NOMO-1 treated with DMSO at 0.1 percent for 48 hours (cell line): ENCODE results near the gene CELSR3.

Experiments
- DNase-seq: peaks from one replicate; lab custom pipeline; 2025; ENCODE audit not compliant: unreplicated experiment; lab: John Stamatoyannopoulos, UW

Gene CELSR3

DNA sequence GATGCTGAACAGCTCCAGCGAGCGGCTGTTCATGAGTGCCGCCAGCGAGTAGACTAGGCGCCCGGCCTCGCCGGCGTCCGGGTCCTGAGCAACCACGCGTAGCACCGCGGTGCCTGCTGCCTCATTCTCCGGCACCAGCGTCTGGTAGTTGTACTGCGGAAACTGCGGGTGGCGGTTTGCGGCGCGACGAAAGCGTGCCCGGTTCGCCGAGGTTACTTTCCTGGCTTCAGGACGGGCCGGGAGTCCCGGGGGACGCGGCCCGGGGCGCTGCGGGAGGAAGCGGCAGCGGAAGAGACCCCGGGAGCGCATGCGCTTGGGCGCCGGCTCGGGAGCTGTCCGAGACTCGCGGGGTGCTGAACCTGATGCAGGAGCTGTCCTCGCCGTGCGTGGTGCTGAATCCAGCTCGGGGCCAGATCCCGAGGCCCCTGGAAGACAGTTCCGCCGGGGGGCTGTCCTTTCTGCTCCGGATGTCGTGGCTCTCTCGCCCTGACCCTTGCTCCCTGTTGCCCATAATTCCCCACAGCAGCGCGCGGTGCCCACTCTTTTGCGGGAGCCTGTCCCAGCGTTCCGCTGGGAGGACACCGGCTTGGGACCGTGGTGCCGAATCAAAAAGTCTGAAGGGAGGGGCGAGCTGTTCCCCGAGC is 1.1 kb downstream of the CELSR3 start:
- DNase-seq: peak; percentile 31

DNA sequence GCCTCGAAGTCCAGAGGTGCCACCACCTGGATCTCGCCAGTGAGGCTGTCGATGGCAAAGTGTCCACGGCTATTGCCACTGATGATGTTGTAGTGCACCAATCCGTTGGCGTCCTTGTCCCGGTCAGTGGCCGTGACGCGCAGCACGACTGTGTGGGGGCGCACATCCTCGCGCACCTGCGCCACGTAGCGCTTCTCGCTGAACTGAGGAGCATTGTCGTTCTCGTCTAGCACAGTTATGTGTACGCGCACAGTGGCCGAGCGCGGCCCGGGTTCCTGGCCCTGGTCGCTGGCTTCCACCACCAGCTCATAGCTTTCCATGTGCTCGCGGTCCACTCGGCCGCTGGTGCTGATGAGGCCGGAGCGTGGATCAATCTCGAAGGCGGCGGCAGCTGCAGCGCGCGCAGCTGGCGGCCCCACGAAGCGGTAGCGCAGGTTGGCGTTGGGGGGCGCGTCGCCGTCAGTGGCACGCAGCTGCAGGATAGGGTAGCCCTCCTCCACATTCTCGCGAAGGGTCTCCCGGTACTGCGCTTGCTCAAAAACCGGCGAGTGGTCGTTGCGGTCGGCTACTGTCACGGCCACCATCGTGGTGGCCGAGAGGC is 1.8 kb downstream of the CELSR3 start:
- no peak for DNase-seq

DNA sequence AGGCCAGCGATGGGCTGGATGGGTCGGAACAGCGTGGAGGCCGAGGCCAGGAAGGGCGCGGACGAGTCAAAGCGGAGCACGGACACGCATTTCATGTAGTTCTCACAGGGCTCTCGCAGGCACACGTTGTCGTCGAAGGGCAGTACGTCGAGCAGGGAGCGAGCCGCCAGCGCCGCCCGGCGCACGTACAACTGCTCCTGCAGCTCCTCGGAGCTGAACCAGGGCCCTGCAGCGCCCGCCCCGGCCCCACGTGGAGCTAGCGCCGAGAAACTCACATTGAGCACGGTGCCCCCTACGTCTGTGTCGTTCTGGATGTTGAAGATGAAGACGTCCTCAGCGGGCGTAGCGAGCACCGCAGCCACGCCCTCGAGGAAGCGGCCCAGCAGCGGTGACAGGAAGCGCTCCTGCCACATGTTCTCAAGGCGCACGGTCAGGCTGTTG is 5.8 kb downstream of the CELSR3 start:
- peak; percentile 46 for DNase-seq

DNA sequence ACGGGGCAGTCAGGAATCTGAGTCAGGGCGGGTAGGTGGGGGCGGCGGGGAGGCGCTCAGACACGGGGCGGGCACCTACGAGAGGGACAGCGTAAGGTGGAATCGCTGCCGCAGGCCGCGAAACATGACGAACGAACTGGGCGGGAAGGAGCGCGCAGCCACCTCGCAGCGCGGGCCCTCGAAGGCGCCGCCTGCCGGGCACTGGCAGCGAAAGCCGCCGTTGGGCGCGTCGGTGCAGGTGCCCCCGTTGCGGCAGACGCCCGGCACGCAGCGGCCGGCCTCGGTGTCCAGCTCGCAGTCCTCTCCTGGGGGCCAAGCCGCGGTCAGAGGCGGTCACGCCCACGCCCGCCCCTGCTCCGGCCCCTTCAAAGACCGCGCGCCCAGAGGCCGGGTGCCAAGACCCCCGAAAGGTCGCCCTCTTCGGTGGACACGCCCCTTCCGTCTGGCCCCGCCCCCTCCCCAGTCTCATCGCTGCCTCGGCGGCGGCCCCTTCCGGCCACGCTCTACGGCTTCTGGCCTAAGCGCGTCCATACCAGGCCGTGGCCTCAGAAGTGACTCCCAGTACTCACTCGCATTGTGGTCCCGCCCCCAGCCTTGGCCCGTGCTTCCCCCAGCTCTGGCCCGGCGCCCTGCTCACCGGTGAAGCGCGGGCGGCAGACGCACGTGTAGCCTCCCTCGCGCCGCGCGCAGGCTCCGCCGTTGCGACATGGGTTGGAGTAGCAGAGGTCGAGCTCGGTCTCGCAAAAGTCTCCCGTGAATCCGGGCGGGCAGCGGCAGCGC is 6.4 kb downstream of the CELSR3 start:
- peak; percentile 80 for DNase-seq

DNA sequence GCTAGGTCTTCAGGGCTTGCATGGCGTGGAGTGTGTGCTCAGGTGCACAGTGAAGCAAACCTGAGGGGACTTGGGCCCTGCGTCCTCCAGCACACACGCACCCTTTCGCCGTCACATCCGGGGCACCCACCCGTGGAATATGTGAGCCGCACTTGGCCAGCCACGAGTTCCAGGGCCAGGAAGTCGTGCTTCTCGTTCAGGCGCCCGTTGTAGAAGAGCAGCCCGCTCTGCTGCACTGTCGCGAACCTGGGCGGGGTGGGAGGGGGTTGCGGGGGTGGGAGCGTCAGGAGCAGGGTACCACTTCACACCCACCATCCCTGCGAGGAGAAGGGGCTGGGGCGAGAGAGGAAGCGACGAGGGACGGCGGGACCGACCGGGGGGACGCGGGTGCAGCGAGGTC is 7.1 kb downstream of the CELSR3 start:
- peak; percentile 1 for DNase-seq

DNA sequence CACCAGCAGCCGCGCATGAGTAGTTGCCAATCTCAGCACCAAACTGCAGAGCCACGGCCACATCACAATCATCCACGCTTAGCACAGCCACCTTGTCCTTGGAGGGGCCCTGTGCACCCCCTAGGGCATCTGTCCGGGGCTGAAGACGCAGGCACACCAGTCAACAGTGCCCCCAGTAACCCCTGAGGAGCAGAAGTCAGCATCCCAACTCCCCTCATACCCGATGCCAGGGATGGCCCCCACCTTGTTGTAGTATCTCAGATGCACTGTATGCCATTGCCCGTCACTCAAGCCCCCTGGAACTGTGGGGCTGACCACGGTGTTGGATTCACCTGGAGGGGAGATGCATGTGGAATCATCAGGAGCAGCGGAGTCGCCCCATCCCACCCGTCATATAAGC is 7.6 kb downstream of the CELSR3 start:
- no peak for DNase-seq

DNA sequence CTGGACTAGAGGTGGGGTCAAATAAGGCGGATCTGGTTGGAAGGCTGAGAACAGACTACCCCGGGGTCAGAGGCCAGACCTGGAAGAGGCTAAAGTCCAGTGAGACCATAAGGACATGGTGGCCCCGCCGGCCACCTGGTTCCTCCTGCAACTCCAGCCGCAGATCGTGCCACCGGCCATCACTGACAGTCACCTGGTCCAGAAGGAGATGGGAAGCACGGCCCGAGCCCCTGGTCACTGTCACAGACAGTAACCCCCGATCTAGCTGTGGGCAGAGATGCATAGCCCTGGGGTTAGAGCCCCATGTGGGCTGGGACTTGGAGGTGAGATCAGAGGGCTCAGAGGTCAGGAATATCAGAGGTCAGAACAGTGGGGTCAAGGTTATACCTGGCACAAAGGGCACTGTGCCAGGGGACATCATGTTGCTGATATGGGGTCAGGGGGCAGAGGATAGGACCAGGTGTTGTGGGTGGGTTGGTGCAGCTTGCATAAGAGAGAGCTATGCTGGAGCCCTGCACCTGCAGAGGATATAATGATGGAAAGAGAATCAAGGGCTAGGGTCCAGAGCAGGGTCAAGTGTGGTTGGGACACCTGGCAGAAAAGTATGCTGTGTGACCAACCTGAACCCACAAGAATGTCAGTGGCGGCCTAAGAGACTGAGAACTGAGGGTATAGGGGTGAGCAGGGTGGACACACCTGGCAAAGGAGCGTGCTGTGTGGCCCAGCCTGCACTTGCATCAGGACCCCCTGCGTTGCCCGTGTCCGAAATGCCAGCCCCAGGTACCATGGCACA is 9.6 kb downstream of the CELSR3 start:
- DNase-seq: no peak

DNA sequence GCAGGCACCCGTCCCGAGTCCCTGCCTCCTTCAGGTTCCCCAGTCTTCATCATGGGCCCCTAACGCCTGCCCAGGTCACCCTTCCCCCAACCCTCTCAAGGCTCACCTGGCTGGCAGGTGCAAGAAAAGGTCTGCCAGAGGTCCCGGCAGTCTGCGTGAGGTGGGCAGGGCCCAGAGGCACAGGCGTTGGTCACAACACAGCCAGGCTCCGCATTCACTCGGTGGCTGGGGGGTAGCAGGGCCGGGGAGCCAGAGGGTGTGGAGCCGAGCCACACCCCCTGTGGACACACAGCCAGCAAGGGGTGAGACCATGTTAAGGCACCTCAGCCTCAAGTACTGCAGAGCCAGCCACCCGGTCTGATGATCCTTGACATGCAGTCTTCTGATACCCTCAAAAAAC is 10.9 kb downstream of the CELSR3 start:
- DNase-seq: no peak

DNA sequence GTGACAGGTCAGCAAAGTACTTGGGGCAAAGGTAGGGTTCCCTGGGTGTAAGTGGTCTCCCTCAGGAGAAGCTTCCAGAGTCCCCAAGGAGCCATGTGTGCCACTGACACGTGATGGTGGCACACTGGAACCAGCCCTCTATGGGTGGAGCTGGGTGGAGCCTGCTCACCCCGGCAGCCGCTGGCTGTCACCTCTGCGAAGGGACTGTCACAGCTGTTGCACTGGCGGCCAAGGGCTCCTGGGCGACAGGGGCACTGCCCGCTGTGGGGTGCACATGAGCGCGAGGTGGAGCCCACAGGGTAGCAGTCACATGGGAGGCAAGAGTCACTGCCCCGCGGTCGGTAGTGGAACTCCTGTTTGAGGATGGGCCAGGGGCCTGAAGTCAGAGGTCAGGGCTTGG is 12.0 kb downstream of the CELSR3 start:
- no peak for DNase-seq

DNA sequence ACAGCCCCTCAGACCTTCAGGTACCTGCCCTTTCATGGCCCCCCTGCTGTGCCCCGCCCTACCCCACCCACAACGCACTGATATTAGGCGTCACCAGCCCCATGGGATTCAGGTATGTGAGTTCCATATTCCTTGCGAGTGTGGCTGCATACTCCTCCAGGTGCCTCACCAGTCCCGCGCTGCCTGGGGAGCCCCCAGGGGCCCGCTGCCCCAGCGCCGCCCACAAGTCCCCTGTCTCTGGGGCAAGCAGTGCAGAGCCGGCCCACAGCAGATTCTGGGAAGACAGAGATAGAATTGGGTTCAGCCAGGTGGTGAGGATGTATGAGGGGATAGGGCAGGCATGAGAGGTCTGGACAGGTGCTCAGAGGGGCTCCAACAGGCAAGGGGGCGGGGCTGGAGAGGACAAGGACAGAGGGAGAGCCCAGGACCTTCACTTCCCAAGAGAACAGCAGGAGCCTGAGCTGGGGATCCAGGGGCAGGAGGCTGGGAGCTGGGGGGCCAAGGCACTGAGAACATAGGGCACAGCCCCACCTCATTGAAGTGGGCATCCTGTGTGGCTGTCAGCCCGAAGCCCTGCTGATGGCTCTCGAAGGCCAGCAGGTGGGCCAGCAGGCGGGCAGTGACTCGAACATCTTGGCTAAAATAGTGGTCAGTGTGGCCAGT is 14.4 kb downstream of the CELSR3 start:
- no peak for DNase-seq

DNA sequence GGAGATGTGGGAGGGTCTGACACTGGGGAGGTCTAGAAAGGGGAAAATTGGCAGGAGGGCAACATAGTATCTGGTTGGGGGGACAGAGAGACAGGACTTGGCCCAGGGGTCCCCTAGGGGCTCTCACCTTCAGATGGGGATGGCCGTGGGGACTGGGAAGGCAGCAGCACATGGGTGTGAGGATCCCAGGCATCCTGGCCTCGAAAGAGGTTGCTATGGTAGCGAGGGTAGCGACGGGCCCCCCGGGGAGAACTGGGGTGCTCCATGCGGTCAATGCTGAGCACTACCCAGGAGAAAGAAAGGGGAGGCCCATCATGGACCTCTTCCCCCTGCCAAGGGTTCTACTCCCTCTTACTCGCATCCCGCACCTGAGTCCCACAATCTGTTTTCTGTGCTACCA is 15.0 kb downstream of the CELSR3 start:
- DNase-seq: no peak

DNA sequence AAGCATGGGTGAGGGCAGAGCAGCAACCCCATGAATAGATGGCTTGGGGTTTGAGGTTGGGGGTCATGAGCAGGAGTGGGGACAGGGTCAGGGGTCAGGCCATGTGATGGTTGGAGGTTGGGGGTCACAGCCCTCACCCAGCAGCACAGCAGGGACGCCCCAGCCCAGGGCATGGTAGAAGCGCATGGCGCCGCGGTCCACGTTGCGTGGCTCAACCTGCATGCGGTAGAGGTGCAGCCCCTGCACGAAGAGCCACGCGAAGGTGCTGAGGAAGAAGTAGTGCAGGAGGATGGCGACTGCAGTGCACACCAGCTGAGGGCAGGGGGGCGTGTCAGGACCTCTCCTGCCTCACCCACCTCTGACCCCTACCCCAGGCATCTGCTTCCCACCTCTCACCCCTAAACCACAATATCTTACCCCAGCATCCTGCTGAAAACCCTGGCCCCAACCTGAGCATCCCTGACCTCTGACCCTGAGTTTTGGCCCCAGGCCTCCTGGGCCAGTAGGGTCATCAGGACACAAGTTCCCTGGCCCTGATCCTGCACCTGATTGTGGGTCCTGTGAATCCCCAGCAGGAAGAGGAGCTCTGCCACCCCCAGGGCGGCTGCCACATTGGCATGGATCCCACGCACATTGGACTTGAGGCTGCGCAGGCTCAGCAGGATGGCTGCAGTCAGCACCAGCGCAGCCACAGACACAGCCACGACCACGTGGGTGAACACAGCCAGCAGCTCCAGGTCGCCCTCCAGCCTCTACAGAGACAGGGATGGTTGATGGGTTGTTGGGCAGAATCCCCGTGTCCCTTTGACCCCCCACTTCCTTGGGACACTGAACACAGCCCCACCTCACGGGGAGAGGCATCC is 17.6 kb downstream of the CELSR3 start:
- DNase-seq: no peak

DNA sequence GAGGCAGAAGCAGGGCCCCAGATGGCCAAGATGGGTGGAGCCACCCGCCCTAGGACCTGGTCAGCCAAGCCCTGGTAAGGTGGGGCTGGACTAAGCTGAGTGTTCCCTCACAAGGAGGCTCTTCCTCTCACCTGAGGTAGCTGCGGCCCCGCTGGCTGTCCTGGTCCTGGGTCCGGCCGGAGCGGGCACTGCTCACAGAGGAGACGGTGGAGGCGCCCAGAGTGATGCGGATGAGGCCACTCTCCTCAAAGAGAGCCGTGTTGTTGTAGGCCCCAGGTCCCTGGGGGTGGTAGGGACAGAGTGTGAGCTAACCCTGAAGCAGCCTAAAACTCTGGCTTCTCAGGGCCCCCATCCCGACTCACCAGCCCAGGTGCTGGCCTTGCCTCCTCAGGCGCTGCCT is 20.1 kb downstream of the CELSR3 start:
- DNase-seq: no peak

DNA sequence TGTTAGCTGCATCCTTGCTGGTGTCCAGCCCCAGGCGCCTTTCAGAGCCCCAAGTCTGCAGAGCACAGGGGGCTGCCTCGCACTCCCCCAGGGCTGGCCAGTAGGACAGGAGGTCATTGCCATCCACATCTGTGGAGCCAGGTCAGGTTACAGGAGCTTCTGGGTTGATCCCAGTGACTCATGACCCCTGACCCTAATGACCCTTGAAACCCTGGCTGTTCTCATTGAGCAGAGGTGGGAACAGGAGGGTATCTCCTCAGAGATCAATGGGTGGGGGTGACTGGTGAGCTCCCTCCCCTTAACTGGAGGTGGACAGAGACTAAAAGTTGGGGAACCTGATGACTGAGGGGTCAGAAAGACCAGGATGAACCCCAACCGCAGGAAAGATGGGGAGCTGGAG is 21.3 kb downstream of the CELSR3 start:
- DNase-seq: no peak

DNA sequence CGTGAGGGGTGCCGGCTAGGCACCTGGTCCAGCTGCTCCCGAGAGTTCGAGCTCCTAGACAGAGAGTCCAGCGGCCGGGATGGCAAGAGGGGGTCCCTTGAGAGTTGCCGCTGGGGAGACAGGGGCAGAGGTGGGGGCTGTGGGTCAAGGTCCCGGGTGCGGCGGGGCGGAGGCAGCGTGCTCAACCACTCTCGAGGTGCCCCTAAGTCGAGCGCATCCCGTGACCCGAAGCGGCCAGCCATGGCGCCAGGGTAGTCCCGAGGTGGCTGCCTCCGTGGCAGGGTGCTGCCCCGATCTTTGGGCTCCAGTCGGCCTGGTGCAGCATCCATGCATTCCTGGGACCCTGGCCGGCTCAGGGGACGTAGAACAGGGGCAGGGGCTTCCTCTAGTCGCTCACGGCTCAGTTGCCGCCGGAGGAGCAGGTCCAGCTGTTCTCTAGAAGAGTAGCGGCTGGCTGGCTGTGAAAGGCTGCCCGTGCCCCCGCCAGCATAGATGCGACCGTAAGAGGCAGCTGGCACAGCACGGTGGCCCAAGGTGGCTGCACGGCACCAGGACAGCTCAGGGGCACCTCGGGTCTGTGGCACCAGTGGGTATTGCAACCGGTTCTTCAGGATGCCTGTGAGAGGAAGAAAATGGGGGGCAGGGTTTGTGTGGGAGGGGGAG is 22.6 kb downstream of the CELSR3 start:
- DNase-seq: no peak

DNA sequence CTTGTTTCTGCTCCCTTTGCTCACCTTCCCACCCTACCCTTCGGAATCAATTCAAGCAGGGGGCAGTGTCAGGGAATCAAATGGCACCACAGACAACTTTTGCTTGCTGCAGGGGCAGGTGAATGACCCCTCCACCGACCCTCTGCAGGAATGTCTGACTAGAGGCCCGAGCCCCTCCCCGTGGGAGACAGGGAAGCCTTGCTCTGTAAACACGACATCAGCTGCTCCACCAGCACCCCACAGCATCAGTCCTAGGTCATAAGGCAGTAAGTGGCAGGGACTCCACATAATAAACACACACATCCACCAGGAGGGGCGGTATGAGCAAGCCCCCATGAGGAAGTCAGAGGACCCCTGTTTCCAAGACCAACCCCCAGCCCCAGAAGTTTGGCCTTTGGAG is 25.4 kb downstream of the CELSR3 start:
- no peak for DNase-seq

DNA sequence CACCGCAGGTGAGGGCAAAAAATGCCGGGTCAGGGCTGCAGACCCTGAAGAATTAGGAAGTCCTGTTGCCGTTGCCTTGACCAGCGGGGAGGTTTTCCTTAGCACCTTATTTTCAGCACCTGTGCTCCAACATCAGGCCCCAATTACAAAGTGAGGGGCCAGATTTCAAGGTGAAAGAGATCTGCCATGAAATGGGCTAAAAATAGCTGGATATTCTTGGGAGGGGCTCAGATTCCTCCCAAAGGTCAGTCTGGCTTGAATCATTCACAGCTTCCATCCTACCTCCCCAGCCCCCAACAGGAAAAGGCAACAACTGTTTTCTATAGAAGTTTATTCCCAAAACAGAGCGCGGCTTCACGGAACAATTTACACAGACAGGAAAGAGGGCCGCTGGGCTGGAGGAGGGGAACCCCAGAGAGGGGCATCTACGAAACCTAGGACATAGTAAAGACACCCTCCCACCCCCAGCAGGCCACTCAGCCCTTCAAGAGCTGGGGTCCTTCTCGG is 26.5 kb downstream of the CELSR3 start:
- DNase-seq: no peak

DNA sequence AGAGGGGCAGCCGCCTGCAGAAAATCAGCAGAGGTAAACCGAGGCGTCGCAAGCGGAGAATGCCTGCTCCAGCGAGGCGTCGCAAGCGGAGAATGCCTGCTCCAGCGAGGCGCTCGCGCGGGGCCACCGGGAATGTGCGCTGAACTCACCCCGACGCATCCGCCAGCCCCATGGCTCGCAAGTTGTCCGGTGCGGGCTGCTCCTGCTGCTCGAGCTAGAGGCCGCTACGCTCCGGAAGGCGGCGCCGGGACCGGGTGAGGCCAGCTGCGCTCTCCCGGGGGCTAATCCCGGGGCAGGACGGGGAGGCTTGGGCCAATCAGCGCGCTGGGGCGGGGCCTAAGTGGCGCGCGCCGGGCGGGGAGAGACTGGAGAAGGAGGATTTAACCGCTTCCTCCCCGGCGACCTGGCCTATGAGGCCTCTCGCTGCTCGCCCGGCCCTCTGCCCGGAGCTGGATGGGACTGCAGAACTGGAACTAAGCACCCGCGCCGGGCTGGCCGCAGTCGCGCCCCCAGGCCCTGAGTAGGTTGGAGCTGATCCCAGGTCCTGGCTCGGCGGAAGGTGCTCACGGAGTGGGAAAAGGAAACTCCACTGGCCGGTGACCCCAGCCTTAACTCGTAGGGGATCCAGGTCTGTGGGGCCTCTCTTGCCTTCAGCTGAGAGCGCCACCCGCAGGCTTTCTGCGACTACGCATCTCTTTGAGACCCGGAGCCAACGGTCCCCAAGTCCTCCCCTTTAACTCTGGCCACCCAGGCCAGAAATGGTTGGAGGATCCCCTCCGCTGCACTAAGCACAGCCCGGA is 27.3 kb downstream of the CELSR3 start, which contains the start of gene SLC26A6:
Gene SLC26A6, minus strand, starts transcription at position 240 of the 800 bp plus-strand sequence. Its CDS starts 68 bp downstream, at position 172.
- peak; percentile 93 for DNase-seq
